ENCODE results near the gene ARID5B. TPM values are rescaled to one million over a fixed set of nuclear protein-coding genes. Genes with fewer than 3 reads are reported as not detected.

ARID5B gene
- total and polyA plus RNA-seq, 2 donors (not counting 3 experiments of a cell fraction or from before 2014, with no cell fraction given): 5.6 to 8.9 TPM

DNA sequence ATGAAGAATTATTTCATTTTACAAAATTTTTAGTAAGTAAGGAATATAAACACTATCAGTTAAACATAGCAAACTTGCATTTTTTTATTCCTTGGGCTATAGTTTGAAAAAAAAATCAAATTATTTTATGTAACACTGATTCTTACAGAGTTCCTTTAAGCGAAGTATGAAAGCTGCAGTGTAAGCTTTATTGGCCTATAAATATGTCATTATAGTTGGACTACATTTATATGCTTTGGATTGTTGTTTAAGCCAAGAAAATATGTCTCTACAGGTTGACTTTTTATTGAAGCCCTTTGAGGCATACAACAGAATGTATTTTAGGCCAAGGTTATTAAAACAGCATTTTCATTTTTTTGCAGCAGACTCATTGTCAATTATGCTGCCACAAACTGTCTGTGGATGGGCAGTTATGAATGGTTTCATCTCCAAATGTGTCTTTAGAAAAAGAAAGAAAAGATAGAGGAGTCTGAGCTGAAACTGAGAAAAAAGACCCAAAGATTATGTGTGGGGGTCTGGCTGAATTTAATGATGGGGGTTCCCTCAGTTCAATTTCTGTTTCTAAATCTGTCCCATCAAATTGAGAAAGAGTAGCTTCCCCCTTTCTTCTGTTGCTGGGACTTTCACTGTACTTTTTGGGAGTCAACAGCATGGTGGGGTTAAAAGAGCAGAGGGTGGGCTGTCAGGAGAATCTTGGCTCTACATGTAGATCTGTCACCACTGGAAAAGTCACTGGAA is 43.1 kb downstream of the ARID5B start:
- dilution Hi-C loops (cut with MboI; ENCODE audit: extremely low pct_ligation_motif_present, low sequenced_read_pairs): no loop called here

More for the DNA sequence above, 43.1 kb downstream of the ARID5B start:
- no peaks in the 10 kb centered on the region for H3K36me3 ChIP-seq (ENCODE audit: control insufficient read depth in 2 of 2, extremely low read depth in 1 of 2, insufficient read depth in 2 of 2, low read length in 2 of 2)
- H3K79me2 ChIP-seq (ENCODE audit: control insufficient read depth, insufficient read depth, low read length): no peaks in the 10 kb centered on the region
- POLR2A ChIA-PET: no interaction called here
- no TSS peak for BruUV-seq (replicated peaks)
- H4K20me1 ChIP-seq (replicated peaks; ENCODE audit: control insufficient read depth, extremely low read depth, insufficient read depth, low read length): no peaks in the 10 kb centered on the region
- DNase-seq (ENCODE audit: low read depth, low spot score): no peak
- H3K4me3 ChIP-seq (replicated peaks in 1 of 3; ENCODE audit: insufficient read depth in 1 of 3, low read depth in 1 of 3, low read length in 3 of 3): no peak overlapping the region
- no peaks in the 10 kb centered on the region for H3K27me3 ChIP-seq (ENCODE audit: control insufficient read depth in 2 of 2, insufficient read depth in 2 of 2, low read length in 2 of 2)
- CTCF ChIA-PET: interaction anchor here (1.0 to 2.5 kb wide), 5 partner anchors 31 to 194 kb away, joined by 3 to 12 read pairs (median 6); no protein-coding TSS in a partner anchor
- FAIRE-seq: no peak
- intact Hi-C loops (cut with micrococcal nuclease): loop anchor here (2.0 to 5.0 kb wide), 2 partner anchors 30 to 228 kb away; no protein-coding TSS in a partner anchor
- peaks cover 24% of the 10 kb centered on the region for H3K4me1 ChIP-seq (ENCODE audit: control insufficient read depth, extremely low read depth, insufficient read depth, low read length)
- TF ChIP-seq GATA2 (IDR thresholded peaks at IDR 0.05; ENCODE audit: insufficient read depth, insufficient read length, low read depth, low read length) (no peak), FOS (IDR thresholded peaks at IDR 0.05; ENCODE audit: borderline replicate concordance, insufficient read depth, low read length) (no peak), POLR2AphosphoS5 (IDR thresholded peaks at IDR 0.05; ENCODE audit: insufficient read depth, low read depth, low read length) (no peak), EZH2 (IDR thresholded peaks at IDR 0.05; ENCODE audit: borderline replicate concordance, low read depth, low read length, severe bottlenecking) (no peak)
- TF ChIP-seq, protein P1, sequence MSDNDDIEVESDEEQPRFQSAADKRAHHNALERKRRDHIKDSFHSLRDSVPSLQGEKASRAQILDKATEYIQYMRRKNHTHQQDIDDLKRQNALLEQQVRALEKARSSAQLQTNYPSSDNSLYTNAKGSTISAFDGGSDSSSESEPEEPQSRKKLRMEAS (IDR thresholded peaks at IDR 0.05; ENCODE audit: insufficient read depth, insufficient read length): no peak
- TF ChIP-seq, protein P2, sequence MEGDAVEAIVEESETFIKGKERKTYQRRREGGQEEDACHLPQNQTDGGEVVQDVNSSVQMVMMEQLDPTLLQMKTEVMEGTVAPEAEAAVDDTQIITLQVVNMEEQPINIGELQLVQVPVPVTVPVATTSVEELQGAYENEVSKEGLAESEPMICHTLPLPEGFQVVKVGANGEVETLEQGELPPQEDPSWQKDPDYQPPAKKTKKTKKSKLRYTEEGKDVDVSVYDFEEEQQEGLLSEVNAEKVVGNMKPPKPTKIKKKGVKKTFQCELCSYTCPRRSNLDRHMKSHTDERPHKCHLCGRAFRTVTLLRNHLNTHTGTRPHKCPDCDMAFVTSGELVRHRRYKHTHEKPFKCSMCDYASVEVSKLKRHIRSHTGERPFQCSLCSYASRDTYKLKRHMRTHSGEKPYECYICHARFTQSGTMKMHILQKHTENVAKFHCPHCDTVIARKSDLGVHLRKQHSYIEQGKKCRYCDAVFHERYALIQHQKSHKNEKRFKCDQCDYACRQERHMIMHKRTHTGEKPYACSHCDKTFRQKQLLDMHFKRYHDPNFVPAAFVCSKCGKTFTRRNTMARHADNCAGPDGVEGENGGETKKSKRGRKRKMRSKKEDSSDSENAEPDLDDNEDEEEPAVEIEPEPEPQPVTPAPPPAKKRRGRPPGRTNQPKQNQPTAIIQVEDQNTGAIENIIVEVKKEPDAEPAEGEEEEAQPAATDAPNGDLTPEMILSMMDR (IDR thresholded peaks at IDR 0.05; ENCODE audit: extremely low read depth in 1 of 2, insufficient read depth in 1 of 2, low read depth in 1 of 2, low read length in 2 of 2): no peak
- H3K4me2 ChIP-seq (ENCODE audit: insufficient read depth, low read length): no peak overlapping the region
- no peak overlapping the region for H3K27ac ChIP-seq (ENCODE audit: insufficient read depth, low read depth, low read length)
- H3K9me3 ChIP-seq (replicated peaks; ENCODE audit: control insufficient read depth, insufficient read depth, low read length): no peaks in the 10 kb centered on the region
- H3K9ac ChIP-seq (replicated peaks; ENCODE audit: extremely low read depth, insufficient read depth, low read length): no peak overlapping the region
- H2AFZ ChIP-seq (ENCODE audit: low read depth, low read length): no peak overlapping the region
- H3K9me1 ChIP-seq (replicated peaks; ENCODE audit: control insufficient read depth, extremely low read depth, insufficient read depth, low read length): no peaks in the 10 kb centered on the region

Data from endothelial cell of umbilical vein (primary cell).